Smooth muscle cell of the brain vasculature (primary cell): Measurements from ENCODE around the gene LDAF1.
"Not testable (repeated sequence)": the region's sequence is repeated elsewhere in the genome, so short reads cannot be mapped to it uniquely, and the experiment has no call there.

Experiments
- DNase-seq: peaks from one replicate; pipeline ENCODE4 v3.0.0-alpha.2; 2012; ENCODE audit warnings: low read depth, low spot score

The LDAF1 gene

DNA sequence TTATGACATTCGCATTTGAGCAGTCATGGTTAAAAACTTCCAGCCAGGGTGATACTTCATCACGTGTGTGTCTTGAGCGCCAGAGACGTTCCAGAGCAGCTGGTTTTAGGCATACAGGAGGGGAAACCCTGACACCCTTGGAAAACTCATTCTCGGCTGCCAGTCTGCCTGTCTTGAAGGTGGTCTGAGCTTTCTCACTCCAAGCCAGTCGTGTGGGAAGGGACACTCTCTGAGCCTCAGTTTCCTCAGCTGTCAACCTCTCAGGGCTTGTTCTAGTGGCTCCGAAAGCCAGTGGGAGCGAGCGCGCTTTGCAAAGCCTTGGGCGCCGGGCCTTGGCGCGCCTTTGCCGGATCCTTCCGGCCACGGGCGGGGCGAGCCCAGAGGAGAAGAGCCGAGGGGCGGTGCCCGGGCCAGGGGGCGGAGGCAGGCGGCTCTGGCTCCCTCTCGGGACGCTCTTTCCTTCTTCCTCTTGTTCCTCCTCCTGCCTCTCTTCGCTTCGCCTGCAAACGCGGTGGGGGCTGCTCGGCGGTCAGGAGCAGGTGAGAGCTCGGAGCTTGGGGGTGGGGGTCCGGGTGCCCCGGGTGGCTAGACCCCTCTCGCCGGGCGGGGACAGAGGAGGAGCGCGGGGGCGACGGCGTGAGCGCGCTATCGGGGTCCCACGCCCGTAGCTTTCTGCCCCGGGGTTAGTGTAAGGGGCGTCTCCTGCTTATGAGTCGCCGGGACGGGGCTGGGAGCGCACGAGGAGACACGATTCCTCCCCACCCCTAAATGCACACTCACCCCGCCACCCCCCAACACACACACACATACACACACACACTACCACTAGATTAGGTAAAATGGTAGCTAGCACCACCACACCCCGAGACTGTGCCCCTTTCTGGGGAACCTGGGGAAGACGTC lies at the start of gene LDAF1:
LDAF1 (plus strand) TSS at position 467 of the 903 bp plus-strand sequence. CDS start 2,509 bp downstream, outside the sequence.
- no peak for DNase-seq

DNA sequence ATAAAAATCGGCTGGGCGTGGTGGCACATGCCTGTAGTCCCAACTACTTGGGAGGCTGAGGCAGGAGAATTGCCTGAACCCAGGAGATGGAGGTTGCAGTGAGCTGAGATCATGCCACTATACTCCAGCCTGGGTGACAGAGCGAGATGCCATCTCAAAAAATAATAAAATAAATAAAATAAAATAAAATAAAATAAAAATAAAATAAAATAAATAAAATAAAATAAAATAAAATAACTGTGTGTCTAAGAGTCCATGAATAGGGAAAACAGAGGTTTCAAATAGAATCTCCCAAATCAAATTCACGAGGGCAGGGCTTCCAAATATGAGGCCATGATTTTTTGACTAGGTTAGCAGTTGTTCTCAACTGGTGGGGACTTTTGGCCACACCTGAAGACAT lies 42.9 kb upstream of the LDAF1 start:
- not testable (repeated sequence) for DNase-seq

DNA sequence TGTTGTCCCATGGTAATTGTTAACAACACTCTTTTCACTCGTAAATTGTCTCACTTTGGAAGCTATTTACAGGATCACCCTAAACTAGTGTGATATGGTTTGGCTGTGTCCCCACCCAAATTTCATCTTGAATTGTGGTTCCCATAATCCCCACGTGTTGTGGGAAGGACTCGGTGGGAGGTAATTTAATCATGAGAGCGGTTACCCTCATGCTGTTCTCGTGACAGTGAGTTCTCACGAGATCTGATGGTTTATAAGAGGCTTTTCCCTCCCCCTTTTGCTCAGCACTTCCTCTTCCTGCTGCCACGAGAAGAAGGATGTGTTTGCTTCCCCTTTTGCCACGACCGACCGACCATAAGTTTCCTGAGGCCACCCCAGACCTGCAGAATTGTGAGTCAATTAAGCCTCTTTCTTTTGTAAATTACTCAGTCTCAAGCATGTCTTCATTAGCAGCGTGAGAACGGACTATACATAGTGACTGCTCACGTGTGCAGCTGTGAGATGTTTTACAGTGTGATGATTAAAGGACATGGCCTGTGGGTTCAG lies 42.3 kb upstream of the LDAF1 start:
- no peak for DNase-seq

DNA sequence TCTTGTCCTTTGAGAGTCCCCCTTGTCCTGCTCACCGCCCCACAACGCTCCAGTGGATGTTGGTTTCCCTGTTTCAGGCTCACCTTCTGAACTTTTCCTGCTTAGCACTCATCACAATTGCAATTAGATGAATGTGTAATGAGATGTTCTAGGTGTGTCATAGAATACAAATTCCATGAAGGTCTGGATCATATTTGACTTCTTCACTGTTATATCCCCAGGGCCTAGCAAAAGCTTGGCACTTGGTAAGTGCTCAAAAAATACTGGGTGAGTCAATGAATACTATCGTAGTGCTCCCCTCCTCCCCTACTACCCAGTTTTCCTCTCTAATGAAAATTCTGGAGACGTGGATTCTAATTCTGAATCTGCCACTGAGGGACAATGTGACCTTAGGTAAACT lies 40.9 kb upstream of the LDAF1 start:
- DNase-seq, result no peak

DNA sequence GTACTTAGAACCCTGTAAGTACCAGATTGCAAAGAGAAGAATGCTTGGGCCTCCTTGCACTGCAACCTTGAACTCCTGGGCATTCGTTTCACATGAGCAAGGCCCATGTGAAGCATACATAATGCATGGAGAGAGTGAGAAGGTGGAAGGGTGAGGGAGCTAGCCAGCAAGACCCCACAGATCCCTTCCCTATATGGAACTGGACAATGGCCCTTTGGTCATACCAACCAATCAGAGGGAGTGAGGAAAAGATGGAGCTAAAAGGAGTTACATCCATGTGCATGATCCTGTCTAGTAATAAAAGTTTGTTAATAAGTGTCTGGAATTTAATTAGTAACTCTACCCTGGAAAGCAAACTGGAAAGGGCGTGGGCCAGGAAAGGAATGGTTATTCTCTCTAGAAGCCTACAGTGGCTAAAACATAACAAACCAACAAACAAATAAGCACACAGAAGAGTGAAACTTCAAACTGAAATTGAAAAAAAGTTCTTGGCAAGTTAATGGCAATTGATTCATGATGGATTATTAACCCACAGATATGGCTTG lies 37.4 kb upstream of the LDAF1 start:
- DNase-seq, result no peak

DNA sequence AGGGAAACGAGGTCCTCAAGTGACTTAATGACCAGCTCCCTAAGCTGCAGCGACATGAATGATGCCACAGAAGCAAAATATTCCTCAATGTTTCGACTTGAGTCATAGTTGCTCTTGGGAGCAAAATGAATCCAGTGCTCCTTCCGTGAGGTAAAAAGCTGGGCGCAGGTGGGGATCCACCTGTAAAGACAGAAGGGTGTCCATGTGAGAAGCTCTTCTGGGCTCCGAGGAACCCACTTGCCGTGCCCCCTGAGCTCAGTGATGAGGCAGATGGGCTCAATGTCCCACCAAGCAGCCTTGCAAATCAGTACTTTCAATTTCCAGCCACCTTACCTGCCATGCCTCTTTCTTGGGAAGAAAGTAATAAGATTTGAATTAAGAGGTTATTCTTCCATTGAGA lies 33.3 kb upstream of the LDAF1 start:
- no peak for DNase-seq

DNA sequence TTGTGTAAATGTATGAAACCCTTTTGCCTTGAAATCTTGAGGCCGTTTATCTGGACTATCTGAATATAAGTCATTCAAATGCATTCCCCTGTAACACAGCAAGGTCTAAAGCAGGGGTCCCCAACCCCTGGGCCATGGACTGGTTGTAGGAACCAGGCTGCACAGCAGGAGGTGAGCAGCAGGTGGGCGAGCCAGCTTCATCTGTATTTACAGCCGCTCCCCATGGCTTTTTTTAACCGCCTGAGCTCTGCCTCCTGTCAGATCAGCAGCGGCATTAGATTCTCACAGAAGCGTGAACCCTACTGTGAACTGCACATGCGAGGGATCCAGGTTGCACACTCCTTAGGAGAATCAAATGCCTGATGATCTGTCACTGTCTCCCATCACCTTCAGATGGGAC lies 32.0 kb upstream of the LDAF1 start:
- DNase-seq, result no peak

DNA sequence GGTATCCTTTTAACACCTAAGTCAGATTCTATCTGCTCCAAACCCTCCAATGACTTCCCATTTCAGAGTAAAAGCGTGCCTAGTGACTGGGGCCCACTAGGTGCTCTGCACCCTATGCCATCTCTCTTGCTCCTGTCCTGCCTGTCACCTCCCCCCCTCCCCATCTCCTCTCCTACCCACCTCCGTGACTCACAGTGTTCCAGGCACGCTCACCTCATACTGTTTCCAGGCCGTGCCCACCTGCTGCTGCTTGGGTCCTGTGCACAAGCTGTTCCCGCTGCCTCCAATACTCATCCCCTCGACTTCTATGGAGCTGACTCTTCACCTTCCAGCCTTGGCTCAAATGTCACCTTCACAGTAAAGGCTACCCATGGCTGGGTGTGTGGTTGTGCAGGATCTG lies 29.5 kb upstream of the LDAF1 start:
- DNase-seq, result no peak

DNA sequence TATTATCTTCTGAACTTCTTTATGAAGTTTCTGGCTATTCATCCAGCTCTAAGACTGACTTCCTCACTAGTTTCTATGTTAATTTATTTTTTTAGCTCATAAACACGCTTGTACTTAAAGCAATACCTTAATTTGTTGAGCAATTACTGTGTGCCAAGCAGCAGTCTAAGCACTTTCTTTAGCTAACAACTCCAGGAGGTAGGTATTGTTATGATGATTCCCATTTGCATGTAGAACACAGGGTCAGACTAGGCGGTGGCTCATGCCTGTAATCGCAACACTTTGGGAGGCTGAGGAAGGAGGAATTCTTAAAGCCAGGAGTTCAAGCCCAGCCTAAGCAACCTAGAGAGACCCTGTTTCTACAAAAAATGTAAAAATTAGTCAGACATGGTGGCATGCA lies 27.7 kb upstream of the LDAF1 start:
- no peak for DNase-seq

DNA sequence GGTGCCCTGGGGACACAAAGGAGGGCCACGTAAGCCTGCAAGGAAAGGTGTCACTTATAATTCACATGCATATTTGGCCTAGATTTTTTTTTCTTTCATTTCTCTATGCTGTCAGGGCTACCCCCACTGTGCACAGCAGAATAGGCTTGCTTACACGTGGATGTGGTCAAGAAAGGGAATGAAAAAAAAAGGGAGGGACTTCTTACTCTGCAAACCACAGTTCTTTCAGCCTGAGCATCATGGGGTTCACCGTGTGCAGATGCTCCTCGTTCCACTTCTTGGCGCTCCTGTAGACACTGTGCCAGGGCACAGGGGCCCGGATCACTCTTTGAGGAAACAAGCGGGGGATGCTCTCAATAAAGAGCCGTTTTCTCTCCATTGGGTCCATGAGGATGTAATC lies 24.4 kb upstream of the LDAF1 start:
- DNase-seq, result no peak

DNA sequence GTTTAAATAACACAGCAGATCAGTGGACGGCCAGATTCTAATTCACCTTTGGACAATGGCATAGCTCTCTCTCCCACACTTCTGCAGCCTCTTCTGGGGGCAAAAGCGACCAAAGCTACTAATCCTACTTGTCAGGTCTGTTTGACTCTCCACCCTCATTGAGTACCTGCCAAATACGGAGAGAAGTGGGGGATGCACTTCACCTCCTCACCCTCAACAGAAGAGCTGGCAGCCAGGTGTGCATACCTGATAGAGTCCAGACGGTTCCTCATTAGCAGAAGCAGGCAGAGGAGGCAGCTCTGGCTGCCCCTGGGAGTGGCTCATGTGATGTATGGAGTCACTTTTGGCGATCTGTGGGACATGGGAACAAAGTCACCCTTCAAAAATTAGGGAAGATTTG lies 12.7 kb upstream of the LDAF1 start:
- DNase-seq, result no peak

DNA sequence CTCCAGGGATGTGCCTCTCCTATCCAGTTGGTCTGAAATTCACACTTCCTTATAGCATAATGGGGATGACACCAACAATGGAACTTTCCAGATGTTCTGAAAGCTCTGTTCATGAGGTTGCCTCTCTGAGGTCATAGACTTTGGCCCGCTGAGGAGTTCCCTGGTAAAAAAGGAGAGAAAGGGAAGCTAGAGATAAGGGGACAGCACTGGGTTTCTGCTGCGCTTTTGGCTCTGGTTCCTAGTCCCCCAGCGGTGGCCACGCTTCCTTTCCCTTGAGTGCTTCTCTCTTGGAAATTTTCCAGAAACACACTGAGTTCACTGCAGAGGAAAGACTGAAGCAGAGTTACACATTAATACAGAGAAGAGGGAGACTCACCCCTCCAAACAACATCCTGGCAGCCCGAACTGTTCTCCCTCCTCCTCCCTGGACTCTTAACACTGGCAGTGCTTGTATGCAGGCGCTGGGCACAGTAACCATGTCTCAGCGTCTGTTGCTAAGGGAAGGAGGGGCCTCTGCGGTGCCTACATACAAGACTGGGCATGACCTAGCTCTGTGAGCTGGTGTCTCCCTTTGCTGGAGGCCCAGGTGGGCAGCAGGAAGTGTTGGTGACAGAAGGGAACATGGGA lies 8.0 kb upstream of the LDAF1 start, which contains the start of gene DNAH3:
DNAH3 (minus strand) TSS at position 472 of the 627 bp plus-strand sequence. CDS start 527 bp downstream, outside the sequence.
- DNase-seq, result no peak

DNA sequence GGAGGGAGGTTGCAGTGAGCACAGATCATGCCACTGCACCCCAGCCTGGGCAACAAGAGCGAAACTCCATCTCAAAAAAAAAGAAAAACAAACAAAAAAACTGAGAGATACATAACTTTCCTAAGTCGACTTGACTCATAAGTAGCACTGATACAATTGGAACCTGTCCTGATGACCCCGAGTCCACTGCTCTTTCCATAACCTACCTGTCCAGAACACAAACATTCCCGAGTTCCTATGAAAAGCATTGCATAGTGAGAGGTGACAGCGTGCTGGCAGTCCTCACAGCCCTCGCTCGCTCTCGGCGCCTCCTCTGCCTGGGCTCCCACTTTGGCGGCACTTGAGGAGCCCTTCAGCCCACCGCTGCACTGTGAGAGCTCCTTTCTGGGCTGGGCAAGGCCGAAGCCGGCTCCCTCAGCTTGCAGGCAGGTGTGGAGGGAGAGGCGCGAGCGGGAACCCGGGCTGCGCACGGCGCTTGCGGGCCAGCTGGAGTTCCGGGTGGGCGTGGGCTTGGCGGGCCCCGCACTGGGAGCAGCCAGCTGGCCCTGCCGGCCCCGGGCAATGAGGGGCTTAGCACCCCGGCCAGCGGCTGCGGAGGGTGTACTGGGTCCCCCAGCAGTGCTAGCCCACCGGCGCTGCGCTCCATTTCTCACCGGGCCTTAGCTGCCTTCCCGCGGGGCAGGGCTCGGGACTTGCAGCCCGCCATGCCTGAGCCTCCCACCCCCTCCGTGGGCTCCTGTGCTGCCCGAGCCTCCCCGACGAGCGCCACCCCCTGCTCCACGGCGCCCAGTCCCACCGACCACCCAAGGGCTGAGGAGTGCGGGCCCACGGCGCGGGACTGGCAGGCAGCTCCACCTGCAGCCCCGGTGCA lies 6.1 kb upstream of the LDAF1 start:
- DNase-seq, result not testable (repeated sequence)

DNA sequence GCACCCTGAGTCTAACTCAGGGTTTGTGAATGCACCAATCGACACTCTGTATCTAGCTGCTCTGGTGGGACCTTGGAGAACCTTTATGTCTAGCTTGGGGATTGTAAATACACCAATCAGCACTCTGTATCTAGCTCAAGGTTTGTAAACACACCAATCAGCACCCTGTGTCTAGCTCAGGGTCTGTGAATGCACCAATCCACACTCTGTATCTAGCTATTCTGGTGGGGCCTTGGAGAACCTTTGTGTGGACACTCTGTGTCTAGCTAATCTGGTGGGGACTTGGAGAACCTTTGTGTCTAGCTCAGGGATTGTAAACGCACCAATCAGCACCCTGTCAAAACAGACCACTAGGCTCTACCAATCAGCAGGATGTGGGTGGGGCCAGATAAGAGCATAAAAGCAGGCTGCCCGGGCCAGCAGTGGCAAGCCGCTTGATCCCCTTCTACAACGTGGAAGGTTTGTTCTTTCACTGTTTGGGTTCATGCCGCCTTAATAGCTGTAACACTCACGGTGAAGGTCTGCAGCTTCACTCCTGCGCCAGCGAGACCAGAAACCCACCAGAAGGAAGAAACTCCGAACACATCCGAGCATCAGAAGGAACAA lies 5.2 kb upstream of the LDAF1 start:
- not testable (repeated sequence) for DNase-seq

DNA sequence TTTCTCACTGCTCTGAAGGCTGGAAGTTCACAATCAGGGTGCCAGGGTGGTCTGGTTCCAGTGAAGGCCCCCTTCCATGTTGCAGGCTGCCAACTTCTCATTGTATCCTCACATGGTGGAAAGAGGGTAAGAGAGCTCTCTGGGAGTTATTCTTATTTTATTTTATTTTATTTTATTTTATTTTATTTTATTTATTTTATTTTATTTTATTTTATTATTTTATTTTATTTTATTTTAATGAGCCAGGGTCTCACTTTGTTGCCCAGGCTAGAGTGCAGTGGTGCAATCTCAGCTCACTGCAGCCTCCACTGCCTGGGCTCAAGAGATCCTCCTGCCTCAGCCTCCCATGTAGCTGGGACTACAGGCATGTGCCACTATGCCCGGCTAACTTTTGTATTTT lies 2.5 kb upstream of the LDAF1 start:
- DNase-seq, result not testable (repeated sequence)

DNA sequence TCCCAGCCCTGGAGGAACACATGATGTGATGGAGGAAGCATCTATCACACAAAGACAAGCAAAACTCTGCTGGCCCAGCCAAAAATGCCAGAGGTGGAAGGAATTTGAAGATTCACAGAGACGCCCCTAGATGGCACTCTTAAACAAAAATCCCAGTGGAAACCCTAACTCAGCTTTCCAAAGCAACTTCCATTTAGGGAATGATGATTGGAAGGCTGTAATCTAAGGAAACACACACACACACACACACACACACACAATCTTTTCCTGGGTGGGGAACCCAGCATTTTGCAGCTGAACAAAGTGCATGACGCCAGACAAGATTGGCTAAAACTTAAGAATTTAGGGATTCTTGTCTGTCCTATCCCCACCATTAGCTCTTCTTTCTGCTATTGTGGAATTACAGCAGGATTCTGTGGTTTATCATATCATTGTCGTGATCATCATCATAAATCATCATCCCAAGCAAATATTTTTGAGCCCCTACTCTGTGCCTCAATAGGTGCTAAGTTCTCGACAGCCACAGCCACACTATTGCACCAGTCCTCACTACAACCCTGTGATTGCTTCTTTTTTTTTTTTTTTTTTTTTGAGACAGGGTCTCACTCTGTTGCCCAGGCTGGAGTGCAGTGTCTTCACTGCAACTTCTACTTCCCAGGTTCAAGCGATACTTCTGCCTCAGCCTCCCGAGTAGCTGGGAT lies 1.6 kb upstream of the LDAF1 start:
- DNase-seq, result no peak

DNA sequence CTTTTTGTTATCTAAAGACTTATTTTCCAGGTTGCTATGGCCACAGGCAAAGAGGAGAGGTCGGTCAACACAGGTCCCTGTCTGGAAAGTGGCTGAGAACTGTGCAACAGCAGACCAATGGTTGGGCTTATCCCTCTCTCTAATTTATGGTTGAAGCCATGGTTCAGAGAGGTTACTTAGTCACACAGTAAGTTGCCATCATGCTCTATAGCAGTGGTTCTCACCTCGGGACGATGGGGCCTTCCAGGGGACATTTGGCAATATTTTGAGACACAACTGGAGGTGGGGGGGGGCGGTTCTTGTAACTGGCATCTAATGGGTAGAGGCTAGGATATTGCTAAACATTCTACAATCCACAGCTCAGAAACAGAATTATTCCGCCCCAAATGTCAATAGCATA lies 842 bp upstream of the LDAF1 start:
- DNase-seq, result no peak

DNA sequence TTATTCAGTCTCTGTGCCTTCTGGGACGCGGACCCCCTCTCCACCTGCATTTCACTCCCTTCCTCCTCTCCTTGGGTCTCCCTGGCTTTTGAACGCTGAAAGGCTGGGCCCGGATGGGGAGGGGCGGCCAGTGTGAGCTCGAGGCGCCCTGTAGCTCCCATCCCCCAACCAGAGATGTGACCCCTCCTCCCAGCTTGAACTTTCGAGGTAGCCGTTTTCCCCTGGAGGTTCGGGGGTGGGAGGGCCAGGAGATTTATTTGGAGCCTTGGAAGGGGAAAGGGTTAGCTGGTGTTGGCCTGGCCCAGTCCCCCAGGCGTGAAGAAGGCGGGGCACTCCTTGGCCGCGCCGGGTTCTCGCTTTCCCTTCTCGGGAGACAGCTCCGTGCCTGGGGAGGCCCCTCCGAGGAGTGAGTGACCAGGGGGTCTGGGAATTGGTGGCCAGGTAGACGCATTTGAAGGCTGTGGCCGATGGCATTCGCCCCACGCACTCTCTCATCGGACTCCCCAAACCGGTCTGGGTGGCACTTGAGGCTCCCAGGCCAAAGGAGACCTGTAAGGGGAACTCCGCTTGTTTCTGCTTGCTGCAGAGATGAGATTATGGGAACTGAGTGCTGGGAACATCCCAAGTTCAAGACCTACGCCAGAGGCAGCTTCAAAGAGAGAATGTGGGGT lies 942 bp downstream of the LDAF1 start:
- no peak for DNase-seq

DNA sequence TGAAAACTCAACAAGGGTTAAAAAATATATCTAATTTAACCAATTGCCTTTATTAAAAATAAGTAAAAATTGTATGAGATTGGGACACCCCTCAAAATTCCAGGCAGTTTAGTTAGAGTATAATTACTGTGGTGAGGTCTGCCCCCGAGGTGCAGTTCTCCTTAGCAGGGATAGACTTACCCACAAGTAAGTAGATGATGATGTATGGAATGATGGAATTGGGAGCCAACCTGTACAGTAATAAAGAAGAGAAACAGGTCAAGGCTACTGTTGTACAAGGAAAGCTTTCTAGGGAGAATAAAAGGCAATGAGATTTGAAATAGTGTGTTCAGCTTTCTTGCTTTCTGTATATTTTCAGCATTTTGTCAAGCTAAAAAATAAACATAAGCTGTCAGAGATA lies 1.8 kb downstream of the LDAF1 start:
- no peak for DNase-seq

DNA sequence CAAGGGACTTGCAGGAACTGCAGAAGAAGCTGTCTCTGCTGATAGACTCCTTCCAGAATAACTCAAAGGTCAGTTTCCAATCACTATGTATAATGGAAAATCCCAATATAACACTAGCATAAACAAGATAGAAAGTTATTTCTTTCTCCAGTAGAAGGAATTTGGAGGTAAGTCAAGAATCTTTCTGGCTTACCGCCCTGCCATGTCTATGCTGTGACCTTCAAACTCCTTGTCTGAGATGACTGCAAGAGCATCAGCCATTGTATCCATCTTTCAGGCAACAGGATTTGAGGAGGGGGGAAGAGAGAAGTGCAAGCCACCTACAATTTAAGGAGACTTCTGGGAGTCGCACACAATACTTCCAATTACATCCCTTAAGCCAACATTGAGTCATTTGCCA lies 2.7 kb downstream of the LDAF1 start:
- no peak for DNase-seq
